Upper lobe of left lung (tissue), 6 donors: ENCODE results near the gene RANGRF. TPM values are rescaled to one million over a fixed set of nuclear protein-coding genes. Genes with fewer than 3 reads are reported as not detected.

Source experiments
- ATAC-seq, 2 donors: fragments of 200-7000 bp; cut with Tn5 transposase; one replicate each; pipeline ENCODE4 v1.9.1; 2022; ENCODE audit warnings: mild to moderate bottlenecking in 2 of 2, moderate library complexity in 2 of 2; ENCODE audit not compliant: low FRiP score in 2 of 2
- DNase-seq, 2 donors: peaks; one replicate each; pipeline ENCODE4 v3.0.0-alpha.2; 2019 to 2020
- H3K27ac ChIP-seq, 4 donors: fragments of 200-600 bp; sonication (generic); one replicate each; pipeline ENCODE4 v1.5.1; 2016 to 2019
- H3K27me3 ChIP-seq, 4 donors: fragments of 200-600 bp; sonication (generic); one replicate each; pipeline ENCODE4 v1.5.1; 2017 to 2019
- H3K36me3 ChIP-seq, 4 donors: fragments of 200-600 bp; sonication (generic); one replicate each; pipeline ENCODE4 v1.5.1; 2016 to 2019
- H3K4me1 ChIP-seq, 4 donors: fragments of 200-600 bp; sonication (generic); one replicate each; pipeline ENCODE4 v1.5.1; 2018 to 2019
- H3K4me3 ChIP-seq, 4 donors: fragments of 200-600 bp; sonication (generic); one replicate each; pipeline ENCODE4 v1.5.1; 2017 to 2019; ENCODE audit warnings: mild to moderate bottlenecking in 2 of 4, moderate library complexity in 1 of 4
- H3K9me3 ChIP-seq, 4 donors: fragments of 200-600 bp; sonication (generic); one replicate each; pipeline ENCODE4 v1.5.1; 2018 to 2019
- EP300 ChIP-seq, 4 donors: sonication (generic); formaldehyde crosslinking; IDR thresholded peaks; one replicate each; pipeline ENCODE4 v1.5.1; 2017; ENCODE audit warnings: antibody characterized with exemption in 4 of 4, control low read depth in 2 of 4
- POLR2A ChIP-seq, 4 donors: fragments of 450-650 bp; IDR thresholded peaks; one replicate each; pipeline ENCODE4 v1.5.1; 2016 to 2017; ENCODE audit warnings: antibody characterized with exemption in 4 of 4, mild to moderate bottlenecking in 2 of 4
- POLR2AphosphoS5 ChIP-seq, 2 donors: sonication (generic); formaldehyde crosslinking; IDR thresholded peaks; one replicate each; pipeline ENCODE4 v1.5.1; 2017; ENCODE audit warnings: antibody characterized with exemption in 2 of 2
- WGBS, 2 donors: methylation state at CpG; one replicate each; pipeline ENCODE4 v1.1.5; 2017 to 2018; 5-methylcytosine and 5-hydroxymethylcytosine counted together
- total RNA-seq, 6 donors: library from RNA; depleted of rRNA in 4 of 6; stranded (reverse); fragments of >200 nt in 4 of 6; gene quantifications; one replicate each; pipeline versions ENCODE4 v1.1.0 to v1.2.1, GENCODE V29; 2016 to 2021
- TF ChIP-seq, protein P1 (sequence below), 6 experiments: fragments of 450-650 bp in 4 of 6; fragments of 200-600 bp in 2 of 6; sonication (generic) in 2 of 6; IDR thresholded peaks; one replicate each; pipeline ENCODE4 v1.5.1; 2016 to 2019; ENCODE audit warnings: antibody characterized with exemption in 6 of 6
- donor health status: DM: no; HTN: no; CAD: no; lungs with moderate emphysema.
- donor health status: DM: no; HTN: yes; CAD: no; lungs with severe emphysema.

Gene RANGRF
- total RNA-seq, 6 donors from 2014 or later = 19.9 to 32.4 (median 26.6) TPM

DNA sequence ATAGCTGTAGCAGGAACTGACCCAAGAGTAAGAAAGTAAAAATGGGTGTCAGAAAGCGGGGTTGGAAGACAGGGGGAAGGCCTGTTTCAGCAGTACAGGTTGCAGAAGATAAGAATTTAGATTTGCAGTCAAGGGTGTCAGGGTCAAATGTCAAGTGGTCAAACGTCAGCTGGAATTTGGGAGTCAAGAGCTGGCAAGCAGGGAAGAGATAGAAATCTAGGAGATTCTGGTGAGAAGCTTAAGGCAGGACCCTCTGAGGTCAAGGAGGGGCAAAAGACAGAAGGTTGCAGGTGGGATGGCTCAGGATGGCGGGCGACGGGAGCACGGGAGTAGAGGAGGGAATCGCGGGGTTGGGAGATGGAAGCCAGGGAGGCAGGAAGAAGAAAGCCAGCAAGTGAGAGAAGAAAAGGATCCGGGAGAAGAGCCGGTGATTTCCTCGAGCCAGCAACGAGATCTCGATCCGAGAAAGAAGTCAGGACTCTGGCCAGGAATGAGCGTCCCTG, 6.4 kb downstream of the RANGRF start:
- ATAC-seq (peak; percentile 3 to 15), DNase-seq (no peak)
- no peaks in the 10 kb centered on the region for H3K9me3 ChIP-seq
- no peaks in the 10 kb centered on the region for H3K27me3 ChIP-seq
- peak overlapping the region; percentile 27 to 78 (median 68) for H3K4me3 ChIP-seq
- H3K27ac ChIP-seq = peak overlapping the region; percentile 87 to 94 (median 92)
- 7 to 8% methylated on average over 14 to 15 of the region's 15 CpGs for WGBS, 2 donors
- no peaks in the 10 kb centered on the region for H3K36me3 ChIP-seq
- peaks cover 8 to 21% (median 12%) of the 10 kb centered on the region in 4 donors for H3K4me1 ChIP-seq
- TF ChIP-seq EP300 (IDR thresholded peaks at IDR 0.05) (no peak), POLR2A (IDR thresholded peaks at IDR 0.05) (no peak), POLR2AphosphoS5 (IDR thresholded peaks at IDR 0.05) (no peak)
- TF ChIP-seq, protein P1, sequence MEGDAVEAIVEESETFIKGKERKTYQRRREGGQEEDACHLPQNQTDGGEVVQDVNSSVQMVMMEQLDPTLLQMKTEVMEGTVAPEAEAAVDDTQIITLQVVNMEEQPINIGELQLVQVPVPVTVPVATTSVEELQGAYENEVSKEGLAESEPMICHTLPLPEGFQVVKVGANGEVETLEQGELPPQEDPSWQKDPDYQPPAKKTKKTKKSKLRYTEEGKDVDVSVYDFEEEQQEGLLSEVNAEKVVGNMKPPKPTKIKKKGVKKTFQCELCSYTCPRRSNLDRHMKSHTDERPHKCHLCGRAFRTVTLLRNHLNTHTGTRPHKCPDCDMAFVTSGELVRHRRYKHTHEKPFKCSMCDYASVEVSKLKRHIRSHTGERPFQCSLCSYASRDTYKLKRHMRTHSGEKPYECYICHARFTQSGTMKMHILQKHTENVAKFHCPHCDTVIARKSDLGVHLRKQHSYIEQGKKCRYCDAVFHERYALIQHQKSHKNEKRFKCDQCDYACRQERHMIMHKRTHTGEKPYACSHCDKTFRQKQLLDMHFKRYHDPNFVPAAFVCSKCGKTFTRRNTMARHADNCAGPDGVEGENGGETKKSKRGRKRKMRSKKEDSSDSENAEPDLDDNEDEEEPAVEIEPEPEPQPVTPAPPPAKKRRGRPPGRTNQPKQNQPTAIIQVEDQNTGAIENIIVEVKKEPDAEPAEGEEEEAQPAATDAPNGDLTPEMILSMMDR (IDR thresholded peaks at IDR 0.05) = no peak

DNA sequence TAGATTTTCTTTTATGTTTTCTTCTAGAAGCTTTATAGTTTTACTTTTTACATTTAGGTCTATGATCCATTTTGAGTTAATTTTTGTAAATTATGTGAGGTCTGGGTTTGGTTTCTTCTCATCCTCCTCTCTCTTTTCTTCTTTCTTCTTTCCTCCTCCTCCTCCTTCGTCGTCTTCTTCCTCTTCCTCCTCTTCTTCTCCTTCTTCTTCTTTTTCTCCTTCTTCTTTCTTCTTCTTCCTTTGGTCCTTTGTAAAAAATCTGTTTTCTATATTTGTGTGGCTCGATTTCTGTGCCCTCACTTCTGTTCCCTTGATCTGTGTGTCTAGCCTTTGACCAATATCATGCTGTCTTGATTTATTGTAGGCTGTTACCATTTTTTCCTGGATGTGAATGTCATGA, 11.8 kb downstream of the RANGRF start:
- Histone ChIP-seq H3K9me3 (no peaks in the 10 kb centered on the region), H3K4me3 (no peak overlapping the region), H3K36me3 (no peaks in the 10 kb centered on the region), H3K4me1 (peaks cover 0 to 8% (median 0%) of the 10 kb centered on the region in 4 donors), H3K27me3 (no peaks in the 10 kb centered on the region), H3K27ac (no peak overlapping the region)
- ATAC-seq = no peak
- TF ChIP-seq POLR2A (IDR thresholded peaks at IDR 0.05) (no peak), POLR2AphosphoS5 (IDR thresholded peaks at IDR 0.05) (no peak), EP300 (IDR thresholded peaks at IDR 0.05) (no peak)
- TF ChIP-seq, protein P1 (IDR thresholded peaks at IDR 0.05) = no peak
- WGBS, 2 donors = 47 to 55% methylated on average over 3 of the region's 3 CpGs
- no peak for DNase-seq

DNA sequence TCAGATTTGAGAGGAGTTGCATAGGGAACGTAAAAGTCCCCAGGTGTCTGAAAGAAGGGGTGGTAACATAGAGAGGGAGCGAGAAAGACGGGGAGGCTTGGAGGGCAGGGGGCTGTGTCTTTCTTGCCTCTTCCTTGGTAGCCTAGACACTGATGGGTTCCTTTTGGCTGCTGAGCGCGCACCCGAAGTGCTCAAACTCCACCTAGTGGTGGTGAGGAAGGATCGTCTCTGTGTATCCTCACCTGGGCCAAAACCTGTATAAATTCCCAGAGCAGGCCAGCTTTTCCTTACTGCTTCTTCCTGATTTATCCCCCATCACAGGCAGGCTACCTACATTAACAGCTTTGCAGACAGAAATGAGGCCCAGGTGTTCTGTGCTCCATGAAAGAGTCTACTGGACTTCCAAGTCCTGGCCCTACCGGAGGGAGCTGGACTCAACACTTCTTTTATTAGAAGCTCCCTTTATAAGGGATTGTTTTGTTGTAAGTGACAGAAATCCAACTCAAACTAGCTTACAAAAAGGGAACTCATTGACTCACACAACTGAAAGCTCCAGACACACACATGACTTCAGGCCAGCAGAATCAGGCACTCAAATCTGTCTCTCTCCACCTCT, 12.3 kb downstream of the RANGRF start:
- H3K9me3 ChIP-seq = no peaks in the 10 kb centered on the region
- 13 to 14% methylated on average over 8 of the region's 8 CpGs for WGBS, 2 donors
- no peaks in the 10 kb centered on the region for H3K27me3 ChIP-seq
- DNase-seq = peak in 1 of 2 donors; percentile 75
- no peak overlapping the region for H3K4me3 ChIP-seq
- H3K4me1 ChIP-seq = peaks cover 0 to 8% (median 0%) of the 10 kb centered on the region in 4 donors
- TF ChIP-seq, protein P1 (IDR thresholded peaks at IDR 0.05) = peak; percentile 76 to 86 (median 80)
- TF ChIP-seq POLR2A (IDR thresholded peaks at IDR 0.05) = no peak
- no peaks in the 10 kb centered on the region for H3K36me3 ChIP-seq
- peak; percentile 89 to 92 for ATAC-seq
- no peak overlapping the region for H3K27ac ChIP-seq

DNA sequence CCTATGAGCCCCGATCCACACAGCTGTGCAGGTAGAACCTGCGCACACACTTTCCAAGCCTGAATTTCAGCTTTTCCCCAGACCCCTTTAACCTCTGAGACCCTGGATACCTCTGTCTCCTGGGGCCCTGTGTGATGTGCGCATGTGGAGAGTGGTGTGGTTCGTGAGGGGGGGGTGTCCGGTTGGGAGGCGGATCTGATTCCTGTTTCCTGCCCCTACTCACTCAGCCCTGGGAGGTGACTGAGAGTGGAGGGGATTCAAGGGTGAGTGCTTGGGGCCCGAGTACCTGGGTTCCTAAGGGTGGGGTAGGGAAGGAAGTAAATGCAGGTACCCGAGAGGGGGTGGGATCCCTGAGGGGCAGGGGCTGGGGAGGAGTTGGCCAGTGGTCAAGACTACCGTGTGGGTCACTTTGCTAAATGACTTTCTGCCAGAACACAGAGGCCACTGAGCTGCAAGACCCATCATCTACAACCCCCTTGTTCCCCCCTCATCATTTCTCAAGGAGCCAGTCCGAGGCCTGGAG, 22.2 kb downstream of the RANGRF start:
- ATAC-seq (peak in 1 of 2 donors; percentile 38), DNase-seq (no peak)
- H3K9me3 ChIP-seq = no peaks in the 10 kb centered on the region
- H3K27me3 ChIP-seq = no peaks in the 10 kb centered on the region
- H3K36me3 ChIP-seq = peaks cover 0 to 9% (median 0%) of the 10 kb centered on the region in 4 donors
- H3K4me3 ChIP-seq = peak overlapping the region; percentile 22 to 62 (median 46)
- WGBS, 2 donors = 41 to 44% methylated on average over 5 to 10 of the region's 10 CpGs
- TF ChIP-seq, protein P1 (IDR thresholded peaks at IDR 0.05) = no peak
- peak; percentile 28 to 38 for TF ChIP-seq POLR2AphosphoS5 (IDR thresholded peaks at IDR 0.05)
- H3K4me1 ChIP-seq = peaks cover 6 to 17% (median 10%) of the 10 kb centered on the region in 4 donors
- peak overlapping the region; percentile 54 to 82 (median 77) for H3K27ac ChIP-seq
